ENCODE measurements around the gene ANKRD53. TPM values are rescaled to one million over a fixed set of nuclear protein-coding genes. Genes with fewer than 3 reads are reported as not detected.

ANKRD53 gene
- total RNA-seq, 1 donor from 2014 or later, result 0.38 TPM

GRCh38 chr2:70949086-70949485, 29.3 kb upstream of the ANKRD53 start:
- intact Hi-C loops (cut with DNase I), result loop anchor here (10.0 kb wide), 1 partner anchor 74 kb away; no protein-coding TSS in a partner anchor
- no peaks in the 10 kb centered on the region for H3K9me3 ChIP-seq
- H3K36me3 ChIP-seq, result no peaks in the 10 kb centered on the region
- no peaks in the 10 kb centered on the region for H3K4me1 ChIP-seq
- no peak overlapping the region for H3K27ac ChIP-seq
- ATAC-seq (no peak), DNase-seq (no peak)
- no peak for TF ChIP-seq CTCF (IDR thresholded peaks at IDR 0.05)
- H3K4me3 ChIP-seq, result no peak overlapping the region
- H3K27me3 ChIP-seq, result peaks cover 10% of the 10 kb centered on the region

GRCh38 chr2:70954886-70955285, 23.5 kb upstream of the ANKRD53 start:
- Histone ChIP-seq H3K27me3 (peaks cover 20% of the 10 kb centered on the region), H3K9me3 (no peaks in the 10 kb centered on the region), H3K4me3 (no peak overlapping the region), H3K36me3 (no peaks in the 10 kb centered on the region), H3K27ac (no peak overlapping the region), H3K4me1 (no peaks in the 10 kb centered on the region)
- DNase-seq (peak; percentile 33), ATAC-seq (no peak)
- intact Hi-C loops (cut with DNase I), result no loop called here
- no peak for TF ChIP-seq CTCF (IDR thresholded peaks at IDR 0.05)

GRCh38 chr2:70956141-70956540, 22.3 kb upstream of the ANKRD53 start:
- no peak for TF ChIP-seq CTCF (IDR thresholded peaks at IDR 0.05)
- intact Hi-C loops (cut with DNase I), result no loop called here
- Histone ChIP-seq H3K27ac (no peak overlapping the region), H3K4me1 (no peaks in the 10 kb centered on the region), H3K27me3 (peaks cover 20% of the 10 kb centered on the region), H3K9me3 (no peaks in the 10 kb centered on the region), H3K36me3 (no peaks in the 10 kb centered on the region), H3K4me3 (no peak overlapping the region)
- ATAC-seq (no peak), DNase-seq (peak; percentile 43)

- intact Hi-C loops (cut with DNase I), result no loop called here
- H3K27me3 ChIP-seq, result peaks cover 15% of the 10 kb centered on the region
- TF ChIP-seq CTCF (IDR thresholded peaks at IDR 0.05), result no peak
- DNase-seq (peak; percentile 51), ATAC-seq (no peak)
- H3K4me1 ChIP-seq, result no peaks in the 10 kb centered on the region
- H3K36me3 ChIP-seq, result no peaks in the 10 kb centered on the region
- no peak overlapping the region for H3K4me3 ChIP-seq
- H3K27ac ChIP-seq, result no peak overlapping the region
- no peaks in the 10 kb centered on the region for H3K9me3 ChIP-seq
Observed at GRCh38 chr2:70957798-70958197, 20.6 kb upstream of the ANKRD53 start.

GRCh38 chr2:70958759-70959158, 19.7 kb upstream of the ANKRD53 start:
- no peaks in the 10 kb centered on the region for H3K36me3 ChIP-seq
- TF ChIP-seq CTCF (IDR thresholded peaks at IDR 0.05), result no peak
- DNase-seq, result peak; percentile 42
- no peaks in the 10 kb centered on the region for H3K9me3 ChIP-seq
- H3K27ac ChIP-seq, result no peak overlapping the region
- no peak for ATAC-seq
- no peak overlapping the region for H3K4me3 ChIP-seq
- no peaks in the 10 kb centered on the region for H3K4me1 ChIP-seq
- H3K27me3 ChIP-seq, result peaks cover 17% of the 10 kb centered on the region
- intact Hi-C loops (cut with DNase I), result no loop called here

GRCh38 chr2:70959271-70959761, 19.1 kb upstream of the ANKRD53 start:
- Histone ChIP-seq H3K9me3 (no peaks in the 10 kb centered on the region), H3K4me3 (no peak overlapping the region), H3K36me3 (no peaks in the 10 kb centered on the region), H3K4me1 (no peaks in the 10 kb centered on the region), H3K27me3 (peaks cover 21% of the 10 kb centered on the region), H3K27ac (no peak overlapping the region)
- intact Hi-C loops (cut with DNase I), result no loop called here
- peak; percentile 46 for DNase-seq
- ATAC-seq, result no peak
- no peak for TF ChIP-seq CTCF (IDR thresholded peaks at IDR 0.05)
